ENCODE results near the gene MBD5.

MBD5 gene

DNA sequence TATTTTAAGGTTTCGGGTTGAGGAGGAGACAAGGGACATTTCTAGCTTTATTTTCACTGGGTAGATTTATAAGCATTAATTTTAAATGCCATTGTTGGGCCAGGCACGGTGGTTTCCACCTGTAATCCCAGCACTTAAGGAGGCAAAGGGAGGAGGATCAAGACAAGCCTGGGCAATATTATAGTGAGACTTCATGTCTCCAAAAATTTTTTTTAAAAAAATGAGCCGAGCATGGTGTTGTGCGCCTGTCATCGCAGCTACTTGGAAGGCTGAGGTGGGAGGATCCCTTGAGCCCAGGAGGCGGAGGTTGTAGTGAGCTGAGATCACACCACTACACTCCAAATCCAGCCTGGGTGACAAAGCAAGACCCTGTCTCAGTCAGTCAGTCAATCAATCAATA is 45.0 kb downstream of the MBD5 start:
- Histone ChIP-seq H4K20me1 (ENCODE audit: insufficient read depth, low read length) (no peaks in the 10 kb centered on the region), H3K9ac (ENCODE audit: low read depth, low read length) (no peak overlapping the region), H3K9me3 (ENCODE audit: insufficient read depth, low read length, severe bottlenecking) (no peaks in the 10 kb centered on the region), H3K4me1 (ENCODE audit: insufficient read depth, low read length) (no peaks in the 10 kb centered on the region), H3K36me3 (ENCODE audit: insufficient read depth, low read length) (no peaks in the 10 kb centered on the region), H3K4me3 (ENCODE audit: low read depth in 1 of 2, low read length in 2 of 2) (no peak overlapping the region), H3K27ac (ENCODE audit: low read length) (no peak overlapping the region), H2AFZ (ENCODE audit: low read depth, low read length) (no peak overlapping the region), H3K27me3 (ENCODE audit: insufficient read depth, low read length, poor library complexity) (no peaks in the 10 kb centered on the region), H3K79me2 (ENCODE audit: insufficient read depth, low read length) (no peaks in the 10 kb centered on the region), H3K4me2 (ENCODE audit: insufficient read depth, low read length) (no peak overlapping the region)
- TF ChIP-seq CTCF (IDR thresholded peaks at IDR 0.05; ENCODE audit: borderline replicate concordance, extremely low read depth, low read length, poor library complexity, severe bottlenecking) (no peak), EZH2 (IDR thresholded peaks at IDR 0.05; ENCODE audit: borderline replicate concordance, low read depth, low read length, severe bottlenecking) (no peak)
- DNase-seq: no peak
- ATAC-seq (ENCODE audit: insufficient read depth, low read depth): no peak

DNA sequence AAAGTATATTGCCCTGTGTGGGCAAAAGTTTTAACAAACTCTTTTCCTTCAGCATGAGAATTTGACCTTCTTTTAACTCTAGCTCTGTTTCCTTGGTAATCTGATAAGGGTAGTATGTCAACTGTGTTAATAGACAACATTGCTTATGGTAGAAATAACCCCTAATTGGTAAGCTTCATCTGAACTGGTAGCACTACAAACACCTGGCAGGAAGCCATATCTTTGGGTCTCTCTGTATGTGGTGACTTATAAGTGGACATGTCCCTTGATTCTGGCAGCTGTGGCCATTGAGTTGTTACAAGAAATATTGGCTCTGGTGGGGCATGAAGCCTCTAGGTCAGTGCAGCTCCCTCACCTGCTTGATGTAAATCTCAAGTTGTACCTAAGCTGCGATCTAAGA is 46.9 kb downstream of the MBD5 start:
- H2AFZ ChIP-seq (ENCODE audit: low read depth, low read length): no peak overlapping the region
- no peak overlapping the region for H3K4me2 ChIP-seq (ENCODE audit: insufficient read depth, low read length)
- H3K4me3 ChIP-seq (ENCODE audit: low read depth in 1 of 2, low read length in 2 of 2): no peak overlapping the region; a peak in 1 of 4 replicates
- no peak for TF ChIP-seq EZH2 (IDR thresholded peaks at IDR 0.05; ENCODE audit: borderline replicate concordance, low read depth, low read length, severe bottlenecking)
- TF ChIP-seq CTCF (IDR thresholded peaks at IDR 0.05; ENCODE audit: borderline replicate concordance, extremely low read depth, low read length, poor library complexity, severe bottlenecking): no peak
- no peaks in the 10 kb centered on the region for H3K36me3 ChIP-seq (ENCODE audit: insufficient read depth, low read length)
- H3K4me1 ChIP-seq (ENCODE audit: insufficient read depth, low read length): no peaks in the 10 kb centered on the region
- no peaks in the 10 kb centered on the region for H3K79me2 ChIP-seq (ENCODE audit: insufficient read depth, low read length)
- no peak overlapping the region for H3K27ac ChIP-seq (ENCODE audit: low read length)
- DNase-seq (no peak), ATAC-seq (ENCODE audit: insufficient read depth, low read depth) (no peak)
- no peak overlapping the region for H3K9ac ChIP-seq (ENCODE audit: low read depth, low read length)
- no peaks in the 10 kb centered on the region for H3K27me3 ChIP-seq (ENCODE audit: insufficient read depth, low read length, poor library complexity)
- no peaks in the 10 kb centered on the region for H4K20me1 ChIP-seq (ENCODE audit: insufficient read depth, low read length)
- no peaks in the 10 kb centered on the region for H3K9me3 ChIP-seq (ENCODE audit: insufficient read depth, low read length, severe bottlenecking)

GRCh38 chr2:148071351-148071750 is 50.5 kb downstream of the MBD5 start:
- ATAC-seq (ENCODE audit: insufficient read depth, low read depth): no peak
- no peak for DNase-seq
- no peak overlapping the region for H3K27ac ChIP-seq (ENCODE audit: low read length)
- no peaks in the 10 kb centered on the region for H3K4me1 ChIP-seq (ENCODE audit: insufficient read depth, low read length)
- H3K9me3 ChIP-seq (ENCODE audit: insufficient read depth, low read length, severe bottlenecking): no peaks in the 10 kb centered on the region
- no peaks in the 10 kb centered on the region for H4K20me1 ChIP-seq (ENCODE audit: insufficient read depth, low read length)
- H3K4me2 ChIP-seq (ENCODE audit: insufficient read depth, low read length): no peak overlapping the region
- no peaks in the 10 kb centered on the region for H3K79me2 ChIP-seq (ENCODE audit: insufficient read depth, low read length)
- TF ChIP-seq EZH2 (IDR thresholded peaks at IDR 0.05; ENCODE audit: borderline replicate concordance, low read depth, low read length, severe bottlenecking) (no peak), CTCF (IDR thresholded peaks at IDR 0.05; ENCODE audit: borderline replicate concordance, extremely low read depth, low read length, poor library complexity, severe bottlenecking) (no peak)
- no peaks in the 10 kb centered on the region for H3K27me3 ChIP-seq (ENCODE audit: insufficient read depth, low read length, poor library complexity)
- H2AFZ ChIP-seq (ENCODE audit: low read depth, low read length): no peak overlapping the region
- H3K9ac ChIP-seq (ENCODE audit: low read depth, low read length): no peak overlapping the region
- no peaks in the 10 kb centered on the region for H3K36me3 ChIP-seq (ENCODE audit: insufficient read depth, low read length)
- no peak overlapping the region for H3K4me3 ChIP-seq (ENCODE audit: low read depth in 1 of 2, low read length in 2 of 2)

DNA sequence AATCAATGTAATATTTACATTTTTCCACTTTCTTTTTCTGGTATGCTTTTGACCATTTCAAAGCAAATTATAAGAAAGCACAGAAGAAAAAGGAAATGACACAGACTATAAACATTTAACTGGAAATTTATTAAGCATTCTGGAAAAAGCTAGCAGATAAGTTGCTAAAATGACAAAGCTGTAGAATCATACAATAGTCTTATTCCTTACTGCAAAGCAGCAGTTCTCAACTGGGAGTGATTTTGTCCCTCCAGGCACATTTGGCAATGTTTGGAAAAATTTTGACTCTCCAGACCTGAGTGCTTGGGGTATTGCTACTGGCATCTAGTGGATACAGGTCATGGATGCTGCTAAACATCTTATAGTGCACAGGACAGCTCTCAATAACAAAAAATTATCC is 75.1 kb downstream of the MBD5 start:
- no peaks in the 10 kb centered on the region for H3K9me3 ChIP-seq (ENCODE audit: insufficient read depth, low read length, severe bottlenecking)
- no peaks in the 10 kb centered on the region for H3K4me1 ChIP-seq (ENCODE audit: insufficient read depth, low read length)
- ATAC-seq (ENCODE audit: insufficient read depth, low read depth): no peak
- H3K36me3 ChIP-seq (ENCODE audit: insufficient read depth, low read length): no peaks in the 10 kb centered on the region
- H4K20me1 ChIP-seq (ENCODE audit: insufficient read depth, low read length): no peaks in the 10 kb centered on the region
- H3K4me2 ChIP-seq (ENCODE audit: insufficient read depth, low read length): no peak overlapping the region
- H3K27me3 ChIP-seq (ENCODE audit: insufficient read depth, low read length, poor library complexity): no peaks in the 10 kb centered on the region
- H3K79me2 ChIP-seq (ENCODE audit: insufficient read depth, low read length): no peaks in the 10 kb centered on the region
- H2AFZ ChIP-seq (ENCODE audit: low read depth, low read length): no peak overlapping the region
- no peak for DNase-seq
- no peak overlapping the region for H3K27ac ChIP-seq (ENCODE audit: low read length)
- TF ChIP-seq CTCF (IDR thresholded peaks at IDR 0.05; ENCODE audit: borderline replicate concordance, extremely low read depth, low read length, poor library complexity, severe bottlenecking) (no peak), EZH2 (IDR thresholded peaks at IDR 0.05; ENCODE audit: borderline replicate concordance, low read depth, low read length, severe bottlenecking) (no peak)
- no peak overlapping the region for H3K9ac ChIP-seq (ENCODE audit: low read depth, low read length)
- no peak overlapping the region for H3K4me3 ChIP-seq (ENCODE audit: low read depth in 1 of 2, low read length in 2 of 2)
